Liver (tissue), 9 donors: ENCODE results near the gene TUBB4B. TPM values are rescaled to one million over a fixed set of nuclear protein-coding genes. Genes with fewer than 3 reads are reported as not detected.

Source experiments
- DNase-seq: peaks from one replicate; pipeline ENCODE4 v3.0.0-alpha.2; 2017; ENCODE audit warnings: low spot score
- H3K27ac ChIP-seq, 2 donors: one replicate each; pipeline ENCODE4 v1.7.0; 2013; ENCODE audit warnings: inconsistent platforms in 2 of 2, low read length in 2 of 2, control low read depth in 1 of 2, low read depth in 1 of 2, mild to moderate bottlenecking in 1 of 2
- H3K27me3 ChIP-seq, 4 donors: one replicate each; pipeline versions ENCODE4 v1.6.1 to v1.7.0; 2013; ENCODE audit warnings: low read length in 3 of 4, inconsistent platforms in 1 of 4, mild to moderate bottlenecking in 1 of 4, moderate library complexity in 1 of 4; ENCODE audit not compliant: control insufficient read depth in 4 of 4, insufficient read depth in 4 of 4
- H3K36me3 ChIP-seq, 4 donors: one replicate each; pipeline versions ENCODE4 v1.6.1 to v1.7.0; 2013; ENCODE audit warnings: low read length in 3 of 4, mild to moderate bottlenecking in 3 of 4, low read depth in 1 of 4, moderate library complexity in 1 of 4; ENCODE audit not compliant: control insufficient read depth in 4 of 4, insufficient read depth in 3 of 4
- H3K4me1 ChIP-seq, 4 donors: one replicate each; pipeline versions ENCODE4 v1.6.1 to v1.7.0; 2013; ENCODE audit warnings: low read length in 3 of 4, mild to moderate bottlenecking in 3 of 4, moderate library complexity in 1 of 4; ENCODE audit not compliant: control insufficient read depth in 4 of 4, insufficient read depth in 4 of 4
- H3K4me3 ChIP-seq, 3 donors: one replicate each; pipeline versions ENCODE4 v1.6.1 to v1.7.0; 2013; ENCODE audit warnings: low read length in 3 of 3, control low read depth in 1 of 3, low read depth in 1 of 3, mild to moderate bottlenecking in 1 of 3
- H3K9ac ChIP-seq, 2 donors: one replicate each; pipeline ENCODE4 v1.7.0; 2013; ENCODE audit warnings: low read length in 2 of 2, mild to moderate bottlenecking in 2 of 2, moderate library complexity in 2 of 2, control low read depth in 1 of 2, low read depth in 1 of 2
- H3K9me3 ChIP-seq, 4 donors: one replicate each; pipeline versions ENCODE4 v1.6.1 to v1.7.0; 2013; ENCODE audit warnings: low read length in 3 of 4; ENCODE audit not compliant: control insufficient read depth in 4 of 4
- ATF3 ChIP-seq: IDR thresholded peaks from 2 replicates; pipeline ENCODE4 v1.6.1; 2016; ENCODE audit warnings: antibody characterized with exemption
- CTCF ChIP-seq: fragments of 150-350 bp; IDR thresholded peaks from 2 replicates; pipeline ENCODE4 v1.5.1; 2017; ENCODE audit warnings: improper control_type of control experiment, low read depth, low read length; ENCODE audit not compliant: missing input control
- EGR1 ChIP-seq, 2 donors: IDR thresholded peaks; 2 replicates each; pipeline ENCODE4 v1.6.1; 2016 to 2018; ENCODE audit warnings: antibody characterized with exemption in 2 of 2, low read depth in 2 of 2
- FOXA1 ChIP-seq: IDR thresholded peaks from 2 replicates; pipeline ENCODE4 v1.6.1; 2016; ENCODE audit warnings: antibody characterized with exemption
- FOXA2 ChIP-seq: IDR thresholded peaks from 2 replicates; pipeline ENCODE4 v1.6.1; 2016; ENCODE audit warnings: antibody characterized with exemption
- GABPA ChIP-seq, 2 donors: IDR thresholded peaks in 1 of 2; conservative IDR thresholded peaks in 1 of 2; 2 replicates each; pipeline ENCODE4 v1.6.1; 2016; ENCODE audit warnings: antibody characterized with exemption in 2 of 2, mild to moderate bottlenecking in 1 of 2, moderate library complexity in 1 of 2
- HNF4A ChIP-seq, 2 donors: conservative IDR thresholded peaks; 2 replicates each; pipeline ENCODE4 v1.6.1; 2016; ENCODE audit warnings: antibody characterized with exemption in 2 of 2, mild to moderate bottlenecking in 2 of 2
- HNF4G ChIP-seq: IDR thresholded peaks from 2 replicates; pipeline ENCODE4 v1.6.1; 2016; ENCODE audit warnings: antibody characterized with exemption
- JUND ChIP-seq, 2 donors: IDR thresholded peaks; 2 replicates each; pipeline ENCODE4 v1.6.1; 2016; ENCODE audit warnings: antibody characterized with exemption in 2 of 2
- NR2F2 ChIP-seq: IDR thresholded peaks from 2 replicates; pipeline ENCODE4 v1.6.1; 2016; ENCODE audit warnings: antibody characterized with exemption
- RAD21 ChIP-seq, 2 donors: IDR thresholded peaks; 2 replicates each; pipeline ENCODE4 v1.6.1; 2016; ENCODE audit warnings: antibody characterized with exemption in 2 of 2, mild to moderate bottlenecking in 2 of 2
- RXRA ChIP-seq, 2 donors: IDR thresholded peaks; 2 replicates each; pipeline ENCODE4 v1.6.1; 2017 to 2018; ENCODE audit warnings: antibody characterized with exemption in 2 of 2, mild to moderate bottlenecking in 1 of 2
- SP1 ChIP-seq: IDR thresholded peaks from 2 replicates; pipeline ENCODE4 v1.6.1; 2018; ENCODE audit warnings: antibody characterized with exemption, mild to moderate bottlenecking
- TAF1 ChIP-seq: conservative IDR thresholded peaks from 2 replicates; pipeline ENCODE4 v1.6.1; 2016; ENCODE audit warnings: antibody characterized with exemption, mild to moderate bottlenecking
- YY1 ChIP-seq: IDR thresholded peaks from 2 replicates; pipeline ENCODE4 v1.6.1; 2016; ENCODE audit warnings: antibody characterized with exemption, mild to moderate bottlenecking
- ZBTB33 ChIP-seq: IDR thresholded peaks from 2 replicates; pipeline ENCODE4 v1.6.1; 2016; ENCODE audit warnings: antibody characterized with exemption
- WGBS: extraction: QIAGEN DNeasy Blood & Tissue Kit; methylation state at CpG from one replicate; pipeline ENCODE4 v1.1.7; 2013; 5-methylcytosine and 5-hydroxymethylcytosine counted together
- polyA plus RNA-seq, 2 donors: library from polyadenylated mRNA; stranded (reverse) in 1 of 2; unstranded in 1 of 2; fragments of 200-250 nt in 1 of 2; fragments of >200 nt in 1 of 2; fragmentation: Nextera tagmentation in 1 of 2; extraction: Ambion mirVana in 1 of 2; gene quantifications; one replicate each; pipeline versions ENCODE4 v1.2.1 to v1.2.3, GENCODE V29; 2013 to 2015
- total RNA-seq, 2 donors: library from RNA; depleted of rRNA; stranded (reverse); fragments of >200 nt; gene quantifications; one replicate each; pipeline ENCODE4 v1.2.3, GENCODE V29; 2014
- TF ChIP-seq, protein P1 (sequence below): IDR thresholded peaks from 2 replicates; pipeline ENCODE4 v1.6.1; 2016; ENCODE audit warnings: antibody characterized with exemption, mild to moderate bottlenecking
- TF ChIP-seq, protein P2 (sequence below): IDR thresholded peaks from 2 replicates; pipeline ENCODE4 v1.6.1; 2016; ENCODE audit warnings: antibody characterized with exemption
- donor health status: healthy.
- donor health status: healthy.
- donor health status: healthy.
- donor health status: healthy.
- donor health status: healthy.

TUBB4B gene
- total and polyA plus RNA-seq, 4 donors: 173 to 199 (median 185) TPM

- peak; percentile 98 for DNase-seq
- TF ChIP-seq ZBTB33 (peak; percentile 33), YY1 (peak; percentile 89), RAD21 (IDR thresholded peaks at IDR 0.05) (peak in 1 of 2 donors; percentile 19), TAF1 (no peak), EGR1 (IDR thresholded peaks at IDR 0.05; ENCODE audit: low read depth in 2 of 2) (peak in 1 of 2 donors; percentile 61), GABPA (IDR thresholded peaks at IDR 0.05 in 1 of 2, conservative IDR thresholded peaks at IDR 0.05 in 1 of 2) (peak in 1 of 2 donors; percentile 87), FOXA1 (no peak), FOXA2 (no peak), HNF4A (conservative IDR thresholded peaks at IDR 0.05) (peak; percentile 90 to 98), SP1 (peak; percentile 97), HNF4G (peak; percentile 81), ATF3 (no peak), RXRA (IDR thresholded peaks at IDR 0.05) (peak; percentile 79 to 90), JUND (IDR thresholded peaks at IDR 0.05) (no peak), NR2F2 (peak; percentile 88), CTCF (no peak)
- TF ChIP-seq, protein P1, sequence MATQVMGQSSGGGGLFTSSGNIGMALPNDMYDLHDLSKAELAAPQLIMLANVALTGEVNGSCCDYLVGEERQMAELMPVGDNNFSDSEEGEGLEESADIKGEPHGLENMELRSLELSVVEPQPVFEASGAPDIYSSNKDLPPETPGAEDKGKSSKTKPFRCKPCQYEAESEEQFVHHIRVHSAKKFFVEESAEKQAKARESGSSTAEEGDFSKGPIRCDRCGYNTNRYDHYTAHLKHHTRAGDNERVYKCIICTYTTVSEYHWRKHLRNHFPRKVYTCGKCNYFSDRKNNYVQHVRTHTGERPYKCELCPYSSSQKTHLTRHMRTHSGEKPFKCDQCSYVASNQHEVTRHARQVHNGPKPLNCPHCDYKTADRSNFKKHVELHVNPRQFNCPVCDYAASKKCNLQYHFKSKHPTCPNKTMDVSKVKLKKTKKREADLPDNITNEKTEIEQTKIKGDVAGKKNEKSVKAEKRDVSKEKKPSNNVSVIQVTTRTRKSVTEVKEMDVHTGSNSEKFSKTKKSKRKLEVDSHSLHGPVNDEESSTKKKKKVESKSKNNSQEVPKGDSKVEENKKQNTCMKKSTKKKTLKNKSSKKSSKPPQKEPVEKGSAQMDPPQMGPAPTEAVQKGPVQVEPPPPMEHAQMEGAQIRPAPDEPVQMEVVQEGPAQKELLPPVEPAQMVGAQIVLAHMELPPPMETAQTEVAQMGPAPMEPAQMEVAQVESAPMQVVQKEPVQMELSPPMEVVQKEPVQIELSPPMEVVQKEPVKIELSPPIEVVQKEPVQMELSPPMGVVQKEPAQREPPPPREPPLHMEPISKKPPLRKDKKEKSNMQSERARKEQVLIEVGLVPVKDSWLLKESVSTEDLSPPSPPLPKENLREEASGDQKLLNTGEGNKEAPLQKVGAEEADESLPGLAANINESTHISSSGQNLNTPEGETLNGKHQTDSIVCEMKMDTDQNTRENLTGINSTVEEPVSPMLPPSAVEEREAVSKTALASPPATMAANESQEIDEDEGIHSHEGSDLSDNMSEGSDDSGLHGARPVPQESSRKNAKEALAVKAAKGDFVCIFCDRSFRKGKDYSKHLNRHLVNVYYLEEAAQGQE: peak; percentile 85
- TF ChIP-seq, protein P2, sequence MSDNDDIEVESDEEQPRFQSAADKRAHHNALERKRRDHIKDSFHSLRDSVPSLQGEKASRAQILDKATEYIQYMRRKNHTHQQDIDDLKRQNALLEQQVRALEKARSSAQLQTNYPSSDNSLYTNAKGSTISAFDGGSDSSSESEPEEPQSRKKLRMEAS: peak; percentile 59
- H3K9me3 ChIP-seq: no peaks in the 10 kb centered on the region
- H3K27me3 ChIP-seq: no peaks in the 10 kb centered on the region
- H3K36me3 ChIP-seq: no peaks in the 10 kb centered on the region
- peak within 1 kb of the TSS; percentile 66 to 90 (median 83) for H3K4me3 ChIP-seq
- peaks cover 30 to 84% (median 73%) of the 10 kb centered on the region in 4 donors for H3K4me1 ChIP-seq
- H3K9ac ChIP-seq: peak within 1 kb of the TSS; percentile 30 to 40
- peak within 1 kb of the TSS; percentile 58 to 87 for H3K27ac ChIP-seq
- under 1% methylated on average over 117 of the region's 118 CpGs for WGBS
These were observed 40.5 kb upstream of the TUBB4B start, which contains the start of gene TPRN for GRCh38 chr9:137200311-137201204. Gene TPRN, minus strand, starts transcription at chr9:137200741. Its CDS starts 30 bp downstream, at chr9:137200711.
